HEK293 (cell line): Measurements from ENCODE around the gene NPM3.

Experiments used
- CTCF ChIA-PET: fragments of 350-600 bp; formaldehyde crosslinking; extraction: SDS; loops from one replicate; lab custom pipeline; 2021; ENCODE audit warnings: antibody characterized with exemption; lab: Yijun Ruan, JAX
- POLR2A ChIA-PET: fragments of 300-600 bp; formaldehyde crosslinking; extraction: SDS; loops from one replicate; lab custom pipeline; 2020; ENCODE audit warnings: antibody characterized with exemption, inconsistent platforms; lab: Yijun Ruan, JAX
- H3K27ac ChIP-seq: fragments of 200-500 bp; sonication (Bioruptor generic); 2 replicates; pipeline ENCODE4 v1.5.1; 2014; ENCODE audit warnings: low read depth, low read length, control low read depth, inconsistent platforms; ENCODE audit errors: extremely low read depth
- H3K36me3 ChIP-seq, 2 experiments: fragments of 200-500 bp in 1 of 2; sonication (Bioruptor generic) in 1 of 2; 1 replicate in 1 of 2; 2 replicates in 1 of 2; pipeline ENCODE4 v1.5.1; 2014 to 2017; ENCODE audit warnings: inconsistent platforms in 2 of 2, low read length in 2 of 2; ENCODE audit not compliant: control insufficient read depth in 2 of 2, insufficient read depth in 1 of 2
- H3K4me1 ChIP-seq: fragments of 200-500 bp; sonication (Bioruptor generic); 2 replicates; pipeline ENCODE4 v1.5.1; 2014; ENCODE audit warnings: mild to moderate bottlenecking, low read length, inconsistent platforms; ENCODE audit not compliant: control insufficient read depth, insufficient read depth
- H3K4me3 ChIP-seq: 2 replicates; pipeline ENCODE4 v1.5.1; 2011; ENCODE audit warnings: low read depth, mild to moderate bottlenecking, control low read depth, low read length, moderate library complexity
- H3K9me3 ChIP-seq: fragments of 200-500 bp; sonication (Bioruptor generic); 2 replicates; pipeline ENCODE4 v1.5.1; 2014; ENCODE audit warnings: low read depth, low read length, inconsistent platforms; ENCODE audit not compliant: control insufficient read depth, insufficient read depth
- ATF2 ChIP-seq: fragments of 450-650 bp; formaldehyde crosslinking; IDR thresholded peaks from 2 replicates; pipeline ENCODE4 v1.5.1; 2016; ENCODE audit warnings: missing biosample characterization, missing genetic modification characterization, low read depth
- EGR2 ChIP-seq: fragments of 450-650 bp; formaldehyde crosslinking; IDR thresholded peaks from 2 replicates; pipeline ENCODE4 v1.5.1; 2016; ENCODE audit warnings: low read depth, missing biosample characterization, missing genetic modification characterization
- GLIS2 ChIP-seq: fragments of 450-650 bp; formaldehyde crosslinking; IDR thresholded peaks from 2 replicates; pipeline ENCODE4 v1.5.1; 2016; ENCODE audit warnings: missing biosample characterization, missing genetic modification characterization
- KLF7 ChIP-seq: fragments of 450-650 bp; formaldehyde crosslinking; IDR thresholded peaks from 2 replicates; pipeline ENCODE4 v1.5.1; 2016; ENCODE audit warnings: missing biosample characterization, missing genetic modification characterization, borderline replicate concordance
- OSR2 ChIP-seq: fragments of 450-650 bp; formaldehyde crosslinking; IDR thresholded peaks from 2 replicates; pipeline ENCODE4 v1.5.1; 2016; ENCODE audit warnings: missing biosample characterization, missing genetic modification characterization
- REPIN1 ChIP-seq: fragments of 450-650 bp; formaldehyde crosslinking; IDR thresholded peaks from 2 replicates; pipeline ENCODE4 v1.5.1; 2017; ENCODE audit warnings: missing biosample characterization, missing genetic modification characterization, low read depth
- SETDB1 ChIP-seq: IDR thresholded peaks from one replicate; pipeline ENCODE4 v1.6.1; 2017; ENCODE audit warnings: mild to moderate bottlenecking, low read length, moderate library complexity, mixed read lengths; ENCODE audit not compliant: insufficient read length
- ZBTB8A ChIP-seq: fragments of 450-650 bp; formaldehyde crosslinking; IDR thresholded peaks from 2 replicates; pipeline ENCODE4 v1.5.1; 2016; ENCODE audit warnings: missing biosample characterization, missing genetic modification characterization
- ZFHX2 ChIP-seq: fragments of 450-650 bp; formaldehyde crosslinking; conservative IDR thresholded peaks from 2 replicates; pipeline ENCODE4 v1.5.1; 2016; ENCODE audit warnings: missing biosample characterization, missing genetic modification characterization
- ZFP37 ChIP-seq: fragments of 450-650 bp; formaldehyde crosslinking; IDR thresholded peaks from 2 replicates; pipeline ENCODE4 v1.5.1; 2016; ENCODE audit warnings: missing biosample characterization, missing genetic modification characterization
- ZNF169 ChIP-seq: fragments of 450-650 bp; formaldehyde crosslinking; IDR thresholded peaks from 2 replicates; pipeline ENCODE4 v1.5.1; 2016; ENCODE audit warnings: missing biosample characterization, missing genetic modification characterization
- ZNF211 ChIP-seq: fragments of 450-650 bp; formaldehyde crosslinking; IDR thresholded peaks from 2 replicates; pipeline ENCODE4 v1.5.1; 2016; ENCODE audit warnings: low read depth, missing biosample characterization, missing genetic modification characterization
- ZNF248 ChIP-seq: fragments of 450-650 bp; formaldehyde crosslinking; IDR thresholded peaks from 2 replicates; pipeline ENCODE4 v1.5.1; 2017; ENCODE audit warnings: missing biosample characterization, missing genetic modification characterization
- ZNF302 ChIP-seq: fragments of 450-650 bp; formaldehyde crosslinking; IDR thresholded peaks from 2 replicates; pipeline ENCODE4 v1.5.1; 2016; ENCODE audit warnings: missing biosample characterization, missing genetic modification characterization, low read depth
- ZNF341 ChIP-seq: fragments of 450-650 bp; formaldehyde crosslinking; IDR thresholded peaks from 2 replicates; pipeline ENCODE4; 2016; ENCODE audit warnings: low read depth, missing biosample characterization, missing genetic modification characterization
- ZNF433 ChIP-seq: fragments of 450-650 bp; formaldehyde crosslinking; IDR thresholded peaks from 2 replicates; pipeline ENCODE4 v1.5.1; 2016; ENCODE audit warnings: missing biosample characterization, missing genetic modification characterization, low read depth
- ZNF449 ChIP-seq: fragments of 450-650 bp; formaldehyde crosslinking; IDR thresholded peaks from 2 replicates; pipeline ENCODE4 v1.5.1; 2017; ENCODE audit warnings: missing biosample characterization, mild to moderate bottlenecking, missing genetic modification characterization, moderate library complexity
- ZNF510 ChIP-seq: fragments of 450-650 bp; formaldehyde crosslinking; IDR thresholded peaks from 2 replicates; pipeline ENCODE4 v1.5.1; 2018; ENCODE audit warnings: mild to moderate bottlenecking, missing genetic modification characterization, missing biosample characterization; ENCODE audit not compliant: insufficient replicate concordance
- ZNF521 ChIP-seq: fragments of 450-650 bp; formaldehyde crosslinking; IDR thresholded peaks from 2 replicates; pipeline ENCODE4 v1.5.1; 2017; ENCODE audit warnings: missing biosample characterization, mild to moderate bottlenecking, missing genetic modification characterization
- ZNF544 ChIP-seq: fragments of 450-650 bp; formaldehyde crosslinking; IDR thresholded peaks from 2 replicates; pipeline ENCODE4 v1.5.0; 2017; ENCODE audit warnings: missing biosample characterization, missing genetic modification characterization
- ZNF624 ChIP-seq: fragments of 450-650 bp; formaldehyde crosslinking; IDR thresholded peaks from 2 replicates; pipeline ENCODE4 v1.5.1; 2017; ENCODE audit warnings: missing biosample characterization, missing genetic modification characterization
- ZNF658 ChIP-seq: fragments of 450-650 bp; formaldehyde crosslinking; IDR thresholded peaks from 2 replicates; pipeline ENCODE4; 2016; ENCODE audit warnings: missing biosample characterization, missing genetic modification characterization
- ZNF660 ChIP-seq: fragments of 450-650 bp; IDR thresholded peaks from 2 replicates; pipeline ENCODE4 v1.5.1; 2018; ENCODE audit warnings: missing biosample characterization, mild to moderate bottlenecking, missing genetic modification characterization
- ZNF791 ChIP-seq: fragments of 450-650 bp; formaldehyde crosslinking; IDR thresholded peaks from 2 replicates; pipeline ENCODE4 v1.5.1; 2016; ENCODE audit warnings: missing biosample characterization, missing genetic modification characterization

The NPM3 gene

GRCh38 chr10:101812606-101813005, 29.4 kb upstream of the NPM3 start (continued):
- TF ChIP-seq ZFP37 (no peak), ZNF341 (tag by site-specific recombination) (no peak), SETDB1 (no peak), ZNF449 (tag by site-specific recombination) (no peak), ZNF791 (no peak), ZNF211 (tag by site-specific recombination) (no peak), ZBTB8A (tag by site-specific recombination) (no peak)
- TF ChIP-seq, all 188 proteins: peak for 0

GRCh38 chr10:101807158-101807557, 23.9 kb upstream of the NPM3 start:
- no peak overlapping the region for H3K4me3 ChIP-seq
- peak; percentile 45 for TF ChIP-seq EGR2 (tag by site-specific recombination)
- TF ChIP-seq OSR2 (tag by site-specific recombination): no peak
- no peak for TF ChIP-seq ZNF658 (tag by site-specific recombination)
- TF ChIP-seq ZNF521 (tag by site-specific recombination): no peak
- TF ChIP-seq KLF7 (tag by site-specific recombination): no peak
- no peak for TF ChIP-seq ZNF169 (tag by site-specific recombination)
- TF ChIP-seq ZNF544 (tag by site-specific recombination): no peak
- TF ChIP-seq ZNF660 (tag by site-specific recombination): no peak
- TF ChIP-seq ZNF624: no peak
- no peak for TF ChIP-seq REPIN1 (tag by site-specific recombination)
- no peak for TF ChIP-seq ATF2
- TF ChIP-seq ZFHX2 (tag by site-specific recombination): 0 out of 2 replicates have a peak, but pooled peaks have one; percentile 17
- TF ChIP-seq GLIS2 (tag by site-specific recombination): no peak
- no peak for TF ChIP-seq ZNF433 (tag by site-specific recombination)
- TF ChIP-seq ZNF248 (tag by site-specific recombination): no peak
- TF ChIP-seq ZNF302 (tag by site-specific recombination): no peak
- H3K4me1 ChIP-seq: no peaks in the 10 kb centered on the region
- ChIA-PET CTCF (no interaction called here), POLR2A (no interaction called here)
- H3K36me3 ChIP-seq: peaks cover 84 to 93% of the 10 kb centered on the region in 2 experiments
- H3K27ac ChIP-seq: no peak overlapping the region
- no peaks in the 10 kb centered on the region for H3K9me3 ChIP-seq

GRCh38 chr10:101803511-101803910, 20.3 kb upstream of the NPM3 start:
- POLR2A ChIA-PET: no interaction called here
- no peak overlapping the region for H3K4me3 ChIP-seq
- no peak for TF ChIP-seq ZNF510
- TF ChIP-seq, all 188 proteins: peak for 0
- H3K27ac ChIP-seq: no peak overlapping the region
- CTCF ChIA-PET: interaction anchor here (2.5 kb wide), 1 partner anchor 21 kb away, joined by 6 read pairs; the partner anchor contains the start of gene NPM3
- peaks cover 94 to 100% of the 10 kb centered on the region in 2 experiments for H3K36me3 ChIP-seq
- H3K4me1 ChIP-seq: no peaks in the 10 kb centered on the region; the same call in 1 of the 2 replicates
- H3K9me3 ChIP-seq: no peaks in the 10 kb centered on the region
